ENCODE results near the gene ZDHHC11B.

The ZDHHC11B gene

DNA sequence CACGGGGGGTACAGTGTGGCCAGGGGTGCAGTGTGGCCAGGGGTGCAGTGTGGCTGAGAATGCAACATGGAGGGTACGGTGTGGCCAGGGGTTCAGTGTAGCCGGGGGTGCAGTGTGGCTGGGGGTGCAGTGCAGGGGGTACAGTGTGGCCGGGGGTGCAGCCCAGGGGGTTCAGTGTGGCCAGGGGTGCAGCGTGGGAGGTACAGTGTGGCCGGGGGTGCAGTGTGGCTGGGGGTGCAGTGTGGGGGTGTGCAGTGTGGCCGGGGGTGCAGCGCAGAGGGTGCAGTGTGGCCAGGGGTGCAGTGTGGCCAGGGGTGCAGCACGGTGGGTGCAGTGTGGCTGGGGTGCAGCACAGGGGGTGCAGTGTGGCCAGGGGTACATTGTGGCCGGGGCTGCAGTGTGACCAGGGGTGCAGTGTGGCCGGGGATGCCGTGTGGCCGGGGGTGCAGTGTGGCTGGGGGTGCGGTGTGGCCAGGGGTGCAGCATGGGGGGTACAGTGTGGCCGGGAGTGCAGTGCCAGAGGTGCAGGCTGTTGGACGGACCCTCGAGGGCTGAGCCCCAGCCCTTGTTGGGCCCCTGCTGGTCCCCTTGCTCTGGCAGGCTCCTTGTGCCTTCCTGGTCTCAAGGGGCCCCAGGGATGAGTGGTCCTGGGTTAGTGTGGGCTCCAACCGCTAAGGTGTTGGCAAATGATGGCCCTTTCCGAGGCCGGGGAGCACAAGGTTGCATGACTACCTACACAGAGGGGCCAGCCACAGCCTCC, 109.2 kb downstream of the ZDHHC11B start:
- Histone ChIP-seq H3K27me3 (ENCODE audit: insufficient read depth, poor library complexity, severe bottlenecking) (peaks cover 20% of the 10 kb centered on the region), H3K4me3 (replicated peaks; ENCODE audit: insufficient read depth, low read length) (no peak overlapping the region), H3K27ac (replicated peaks) (no peak overlapping the region)
- DNase-seq (ENCODE audit: low read depth in 1 of 2, low spot score in 1 of 2) = no peak
- no peak for TF ChIP-seq REST (IDR thresholded peaks at IDR 0.05; ENCODE audit: insufficient replicate concordance, low read depth)
- no peak for TF ChIP-seq SPI1 (IDR thresholded peaks at IDR 0.05; ENCODE audit: borderline replicate concordance, low read depth)
- TF ChIP-seq, protein P1, sequence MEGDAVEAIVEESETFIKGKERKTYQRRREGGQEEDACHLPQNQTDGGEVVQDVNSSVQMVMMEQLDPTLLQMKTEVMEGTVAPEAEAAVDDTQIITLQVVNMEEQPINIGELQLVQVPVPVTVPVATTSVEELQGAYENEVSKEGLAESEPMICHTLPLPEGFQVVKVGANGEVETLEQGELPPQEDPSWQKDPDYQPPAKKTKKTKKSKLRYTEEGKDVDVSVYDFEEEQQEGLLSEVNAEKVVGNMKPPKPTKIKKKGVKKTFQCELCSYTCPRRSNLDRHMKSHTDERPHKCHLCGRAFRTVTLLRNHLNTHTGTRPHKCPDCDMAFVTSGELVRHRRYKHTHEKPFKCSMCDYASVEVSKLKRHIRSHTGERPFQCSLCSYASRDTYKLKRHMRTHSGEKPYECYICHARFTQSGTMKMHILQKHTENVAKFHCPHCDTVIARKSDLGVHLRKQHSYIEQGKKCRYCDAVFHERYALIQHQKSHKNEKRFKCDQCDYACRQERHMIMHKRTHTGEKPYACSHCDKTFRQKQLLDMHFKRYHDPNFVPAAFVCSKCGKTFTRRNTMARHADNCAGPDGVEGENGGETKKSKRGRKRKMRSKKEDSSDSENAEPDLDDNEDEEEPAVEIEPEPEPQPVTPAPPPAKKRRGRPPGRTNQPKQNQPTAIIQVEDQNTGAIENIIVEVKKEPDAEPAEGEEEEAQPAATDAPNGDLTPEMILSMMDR (IDR thresholded peaks at IDR 0.05; ENCODE audit: insufficient read depth, low read length) = no peak
- TF ChIP-seq POLR2AphosphoS5 (IDR thresholded peaks at IDR 0.05; ENCODE audit: low read depth) = no peak
- no peak for TF ChIP-seq GABPA (IDR thresholded peaks at IDR 0.05; ENCODE audit: low read depth)

- Histone ChIP-seq H3K4me3 (replicated peaks; ENCODE audit: insufficient read depth, low read length) (no peak overlapping the region), H3K27me3 (ENCODE audit: insufficient read depth, poor library complexity, severe bottlenecking) (peaks cover 20% of the 10 kb centered on the region), H3K27ac (replicated peaks) (no peak overlapping the region)
- TF ChIP-seq GABPA (IDR thresholded peaks at IDR 0.05; ENCODE audit: low read depth) = no peak
- TF ChIP-seq POLR2AphosphoS5 (IDR thresholded peaks at IDR 0.05; ENCODE audit: low read depth) = peak; percentile 40; the same call in 1 of the 2 replicates
- no peak for DNase-seq (ENCODE audit: low read depth in 1 of 2, low spot score in 1 of 2)
Measured at GRCh38 chr5:674630-675011, 109.9 kb downstream of the ZDHHC11B start.

DNA sequence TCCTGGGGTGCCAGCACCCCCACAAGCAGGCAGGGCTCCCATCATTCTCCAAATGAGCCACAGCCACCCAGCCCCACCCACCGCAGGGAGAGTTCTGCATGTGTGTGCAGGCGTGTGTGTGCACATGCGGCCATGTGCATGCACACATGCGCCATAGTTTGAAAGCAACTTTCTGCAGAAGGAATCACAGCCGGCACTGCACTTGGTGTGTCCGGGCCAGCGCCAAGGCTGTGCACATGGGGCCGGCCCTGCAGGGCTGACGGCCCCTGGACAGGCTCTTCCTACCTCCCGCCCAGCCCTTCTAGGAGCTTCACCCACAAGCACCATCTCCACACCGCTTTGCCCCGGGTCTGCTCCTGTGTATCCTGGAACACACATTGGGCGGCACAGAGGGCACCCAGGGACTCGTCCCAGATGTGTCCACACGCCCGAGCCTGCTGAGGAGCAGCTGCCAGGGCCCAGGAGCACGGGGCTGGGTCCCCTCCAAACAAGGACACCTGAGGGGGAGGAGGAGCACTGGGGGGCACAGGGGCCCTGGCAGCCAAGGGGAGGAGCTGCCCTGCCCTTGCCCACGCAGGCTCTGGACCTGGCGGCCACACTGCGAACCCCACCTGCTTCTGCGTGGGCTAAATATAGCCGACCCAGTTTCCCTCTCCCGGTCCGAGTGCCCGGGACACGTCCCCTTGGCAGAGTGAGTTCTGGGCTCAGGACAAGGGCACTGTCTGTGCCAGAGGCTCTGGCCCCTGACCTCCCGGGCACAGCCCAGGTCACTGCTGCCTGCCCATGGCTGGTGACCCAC, 110.5 kb downstream of the ZDHHC11B start:
- no peak for TF ChIP-seq SPI1 (IDR thresholded peaks at IDR 0.05; ENCODE audit: borderline replicate concordance, low read depth)
- TF ChIP-seq, protein P1 (IDR thresholded peaks at IDR 0.05; ENCODE audit: insufficient read depth, low read length) = no peak
- TF ChIP-seq POLR2AphosphoS5 (IDR thresholded peaks at IDR 0.05; ENCODE audit: low read depth) = no peak
- TF ChIP-seq REST (IDR thresholded peaks at IDR 0.05; ENCODE audit: insufficient replicate concordance, low read depth) = no peak
- no peak for TF ChIP-seq GABPA (IDR thresholded peaks at IDR 0.05; ENCODE audit: low read depth)
- Histone ChIP-seq H3K27me3 (ENCODE audit: insufficient read depth, poor library complexity, severe bottlenecking) (peaks cover 20% of the 10 kb centered on the region), H3K4me3 (replicated peaks; ENCODE audit: insufficient read depth, low read length) (no peak overlapping the region), H3K27ac (replicated peaks) (no peak overlapping the region)
- no peak for DNase-seq (ENCODE audit: low read depth in 1 of 2, low spot score in 1 of 2)

GRCh38 chr5:673161-673830, 111.2 kb downstream of the ZDHHC11B start:
- H3K27me3 ChIP-seq (ENCODE audit: insufficient read depth, poor library complexity, severe bottlenecking) = peaks cover 20% of the 10 kb centered on the region
- no peak for DNase-seq (ENCODE audit: low read depth in 1 of 2, low spot score in 1 of 2)
- no peak for TF ChIP-seq GABPA (IDR thresholded peaks at IDR 0.05; ENCODE audit: low read depth)
- TF ChIP-seq POLR2AphosphoS5 (IDR thresholded peaks at IDR 0.05; ENCODE audit: low read depth) = peak; percentile 49; the same call in 1 of the 2 replicates
- H3K4me3 ChIP-seq (replicated peaks; ENCODE audit: insufficient read depth, low read length) = no peak overlapping the region
- no peak overlapping the region for H3K27ac ChIP-seq (replicated peaks)
